Esophagus squamous epithelium (tissue), 4 donors: ENCODE data around the gene PCNT.

Experiments used
- POLR2A ChIP-seq, 4 donors: fragments of 450-650 bp; IDR thresholded peaks; one replicate each; pipeline ENCODE4 v1.6.1; 2017; ENCODE audit warnings: antibody characterized with exemption in 4 of 4, mild to moderate bottlenecking in 4 of 4, moderate library complexity in 3 of 4
- TF ChIP-seq, protein P1 (sequence below), 6 experiments: fragments of 450-650 bp in 4 of 6; fragments of 200-600 bp in 2 of 6; sonication (generic) in 2 of 6; IDR thresholded peaks; one replicate each; pipeline ENCODE4 v1.5.1; 2016 to 2019; ENCODE audit warnings: antibody characterized with exemption in 6 of 6, mild to moderate bottlenecking in 4 of 6, moderate library complexity in 4 of 6

DNA sequence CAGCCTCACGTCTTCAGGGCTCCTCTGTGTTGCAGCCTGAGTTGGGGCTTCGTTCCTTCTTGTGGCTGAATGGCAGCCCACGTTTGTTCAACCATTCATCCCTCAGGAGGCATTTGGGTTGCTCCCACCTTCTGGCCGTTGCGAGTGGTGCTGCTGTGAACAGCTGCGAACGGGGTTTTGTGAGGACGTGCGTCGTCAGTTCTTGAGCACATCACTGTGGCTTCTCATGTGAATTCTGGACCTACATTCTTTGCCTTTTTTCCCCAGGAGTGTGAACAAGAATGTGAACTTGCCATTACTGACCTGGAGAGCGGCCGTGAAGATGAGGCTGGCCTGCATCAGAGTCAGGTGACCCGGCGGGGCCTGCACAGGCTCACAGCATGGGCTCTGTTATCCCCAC, 21.9 kb downstream of the PCNT start:
- TF ChIP-seq, protein P1, sequence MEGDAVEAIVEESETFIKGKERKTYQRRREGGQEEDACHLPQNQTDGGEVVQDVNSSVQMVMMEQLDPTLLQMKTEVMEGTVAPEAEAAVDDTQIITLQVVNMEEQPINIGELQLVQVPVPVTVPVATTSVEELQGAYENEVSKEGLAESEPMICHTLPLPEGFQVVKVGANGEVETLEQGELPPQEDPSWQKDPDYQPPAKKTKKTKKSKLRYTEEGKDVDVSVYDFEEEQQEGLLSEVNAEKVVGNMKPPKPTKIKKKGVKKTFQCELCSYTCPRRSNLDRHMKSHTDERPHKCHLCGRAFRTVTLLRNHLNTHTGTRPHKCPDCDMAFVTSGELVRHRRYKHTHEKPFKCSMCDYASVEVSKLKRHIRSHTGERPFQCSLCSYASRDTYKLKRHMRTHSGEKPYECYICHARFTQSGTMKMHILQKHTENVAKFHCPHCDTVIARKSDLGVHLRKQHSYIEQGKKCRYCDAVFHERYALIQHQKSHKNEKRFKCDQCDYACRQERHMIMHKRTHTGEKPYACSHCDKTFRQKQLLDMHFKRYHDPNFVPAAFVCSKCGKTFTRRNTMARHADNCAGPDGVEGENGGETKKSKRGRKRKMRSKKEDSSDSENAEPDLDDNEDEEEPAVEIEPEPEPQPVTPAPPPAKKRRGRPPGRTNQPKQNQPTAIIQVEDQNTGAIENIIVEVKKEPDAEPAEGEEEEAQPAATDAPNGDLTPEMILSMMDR (IDR thresholded peaks at IDR 0.05), result no peak
- TF ChIP-seq POLR2A (IDR thresholded peaks at IDR 0.05), result no peak
